Anterior cingulate cortex (tissue), 58 donors: ENCODE results near the gene MORN5.
"Not testable (repeated sequence)": the region's sequence is repeated elsewhere in the genome, so short reads cannot be mapped to it uniquely, and the experiment has no call there.

Experiments used
- DNase-seq, 58 donors: peaks; one replicate each; lab custom pipeline; 2025; lab: John Stamatoyannopoulos, UW

Gene MORN5

DNA sequence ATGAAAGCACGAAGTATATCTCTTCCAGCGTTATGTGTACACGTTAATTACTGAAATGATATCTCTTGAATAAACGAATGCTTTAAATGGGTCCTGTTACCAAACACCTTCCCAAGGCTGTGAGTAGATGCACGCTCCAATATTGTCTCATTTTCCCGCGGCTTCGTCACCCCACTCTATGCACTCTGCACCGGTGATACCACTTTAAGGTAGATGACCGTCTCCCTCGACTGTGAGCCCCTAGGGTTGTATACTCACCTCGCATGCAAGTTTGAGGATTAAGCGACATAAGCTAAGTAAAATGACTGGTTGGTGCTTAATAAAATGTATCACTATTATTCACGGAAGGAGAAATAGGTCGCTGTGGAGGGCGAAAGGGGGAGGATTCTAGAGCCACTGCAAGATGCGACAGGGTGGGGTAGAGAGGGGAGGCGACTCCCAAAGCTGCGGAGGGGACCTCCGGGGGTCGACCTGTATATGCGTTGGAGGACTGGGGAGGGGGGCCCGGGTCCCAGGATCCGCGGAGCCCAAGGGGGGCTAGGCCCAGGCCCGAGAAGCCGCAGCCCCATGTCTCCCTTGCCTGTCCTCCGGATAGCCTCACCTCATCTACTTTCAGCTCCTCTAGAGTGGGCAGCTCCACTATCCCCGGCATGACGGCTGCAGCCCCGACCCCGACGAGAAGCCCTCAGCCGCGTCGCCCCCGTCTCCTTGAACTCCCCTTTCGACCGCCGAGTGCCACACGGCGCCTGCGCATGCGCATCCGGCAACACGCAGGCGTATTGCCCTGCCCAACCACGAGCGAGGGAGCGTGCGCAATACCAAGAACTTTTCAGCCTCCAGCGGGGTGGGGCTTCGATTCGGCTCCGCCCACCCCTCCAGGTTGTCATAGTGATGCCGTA lies at the start of gene MORN5, which contains the start of gene NDUFA8:
Gene MORN5, plus strand, starts transcription at position 883 of the 899 bp plus-strand sequence. CDS start 65 bp downstream, outside the sequence.
Gene NDUFA8, minus strand, starts transcription at position 754 of the 899 bp plus-strand sequence. Its CDS starts 102 bp downstream, at position 652.
- peak; percentile 40 to 95 (median 89) for DNase-seq

DNA sequence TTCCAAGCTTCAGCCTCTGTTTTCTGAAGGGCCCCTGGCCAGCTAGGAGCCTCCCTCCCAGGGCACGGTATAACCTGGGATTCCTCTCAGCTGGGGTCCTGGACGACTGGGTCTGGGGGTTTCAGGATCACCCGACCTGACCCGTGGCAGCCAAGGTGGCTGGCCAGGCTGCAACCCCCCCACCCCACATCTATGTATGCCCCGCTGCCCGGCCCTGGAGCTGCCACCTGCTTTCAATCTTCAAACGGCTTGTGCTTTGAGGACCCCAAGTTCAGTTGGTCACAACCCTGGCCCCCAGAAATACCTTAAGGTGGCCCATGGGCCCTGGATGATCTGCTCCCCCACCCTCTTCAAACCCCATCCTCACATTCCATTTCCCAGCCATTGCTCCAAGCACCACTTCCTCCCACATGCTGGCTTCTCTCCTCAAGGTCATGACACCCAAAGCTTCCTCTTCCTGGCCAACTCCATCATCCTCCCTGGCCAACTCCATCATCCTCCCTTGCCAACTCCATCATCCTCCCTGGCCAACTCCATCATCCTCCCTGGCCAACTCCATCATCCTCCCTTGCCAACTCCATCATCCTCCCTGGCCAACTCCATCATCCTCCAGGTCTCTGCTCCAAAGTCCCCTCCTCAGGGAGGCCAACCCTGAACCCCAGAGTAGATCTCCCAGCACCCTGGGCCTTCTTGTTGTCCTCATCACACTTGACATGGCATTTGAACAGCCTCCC lies 49.4 kb upstream of the MORN5 start:
- DNase-seq = no peak

DNA sequence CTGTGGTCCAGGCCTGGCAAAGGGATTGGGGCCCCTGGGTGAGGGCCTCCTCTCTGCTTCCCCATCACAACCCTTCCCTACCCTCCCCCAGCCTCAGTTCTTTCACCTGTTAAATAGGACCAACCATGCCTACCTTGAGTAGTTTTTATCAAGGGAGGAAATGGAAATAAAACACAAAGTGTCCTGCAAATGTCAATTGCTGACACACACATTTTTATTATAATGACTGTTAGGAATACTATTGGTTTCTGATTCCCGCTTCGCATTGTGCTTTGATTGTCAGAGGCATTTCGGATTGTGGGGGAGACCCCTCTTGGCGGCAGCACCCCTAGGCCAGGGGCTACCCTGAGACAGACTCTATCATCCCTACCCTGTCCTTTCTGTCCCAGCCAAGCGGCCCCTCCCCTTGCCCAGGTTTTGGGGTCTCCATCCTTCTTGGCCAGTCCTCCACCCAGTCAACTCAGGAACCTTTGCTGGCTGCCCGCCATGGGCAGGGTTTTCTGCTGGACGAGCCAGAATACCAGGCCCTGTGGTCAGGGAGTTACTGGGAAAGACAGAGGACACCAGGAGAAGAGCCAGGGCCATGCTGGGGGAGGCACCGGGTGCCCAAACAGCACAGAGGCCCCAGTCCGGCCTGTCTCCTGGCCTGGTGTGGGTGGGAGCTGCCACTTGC lies 48.2 kb upstream of the MORN5 start:
- DNase-seq = no peak

DNA sequence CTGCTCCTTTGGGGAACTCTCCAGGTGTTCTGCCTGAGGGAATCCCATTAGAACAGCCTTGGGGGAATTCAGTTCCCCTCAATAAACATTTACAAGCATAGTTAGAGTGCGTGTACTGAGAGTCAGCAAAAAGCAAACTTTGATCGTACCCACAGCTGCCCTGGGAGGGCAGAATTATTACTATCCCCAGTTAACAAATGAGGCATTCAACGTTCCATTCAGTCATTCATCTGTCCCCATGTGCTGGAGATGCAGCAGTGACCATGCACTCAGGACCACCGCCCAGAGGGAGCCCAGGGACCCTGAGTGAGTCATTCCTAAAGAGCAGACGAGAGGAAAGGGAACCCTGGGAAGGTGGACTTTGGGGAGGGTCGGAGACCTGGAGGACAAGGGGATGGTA lies 47.5 kb upstream of the MORN5 start:
- no peak for DNase-seq

DNA sequence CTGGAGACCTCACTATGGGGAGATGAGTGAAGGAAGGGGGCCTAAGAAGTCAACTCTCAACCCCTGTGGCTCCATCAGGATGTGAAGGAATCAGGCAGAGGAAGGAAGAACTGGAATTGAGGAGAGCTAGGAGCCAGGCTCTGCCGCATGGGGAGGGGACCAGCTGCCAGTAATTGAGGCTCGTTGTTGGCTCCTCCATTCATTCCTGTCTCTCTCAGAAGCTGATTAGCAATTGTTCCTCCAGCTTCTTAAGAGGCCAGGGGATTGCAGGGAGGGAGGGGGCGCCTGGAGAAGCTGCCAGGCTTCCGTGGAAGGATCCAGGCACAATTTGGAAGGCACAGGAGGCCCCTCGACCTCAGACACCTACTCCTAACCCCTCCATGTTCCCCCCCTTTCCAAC lies 46.1 kb upstream of the MORN5 start:
- DNase-seq = peak in 2 of 58 donors; percentile 16 to 21

DNA sequence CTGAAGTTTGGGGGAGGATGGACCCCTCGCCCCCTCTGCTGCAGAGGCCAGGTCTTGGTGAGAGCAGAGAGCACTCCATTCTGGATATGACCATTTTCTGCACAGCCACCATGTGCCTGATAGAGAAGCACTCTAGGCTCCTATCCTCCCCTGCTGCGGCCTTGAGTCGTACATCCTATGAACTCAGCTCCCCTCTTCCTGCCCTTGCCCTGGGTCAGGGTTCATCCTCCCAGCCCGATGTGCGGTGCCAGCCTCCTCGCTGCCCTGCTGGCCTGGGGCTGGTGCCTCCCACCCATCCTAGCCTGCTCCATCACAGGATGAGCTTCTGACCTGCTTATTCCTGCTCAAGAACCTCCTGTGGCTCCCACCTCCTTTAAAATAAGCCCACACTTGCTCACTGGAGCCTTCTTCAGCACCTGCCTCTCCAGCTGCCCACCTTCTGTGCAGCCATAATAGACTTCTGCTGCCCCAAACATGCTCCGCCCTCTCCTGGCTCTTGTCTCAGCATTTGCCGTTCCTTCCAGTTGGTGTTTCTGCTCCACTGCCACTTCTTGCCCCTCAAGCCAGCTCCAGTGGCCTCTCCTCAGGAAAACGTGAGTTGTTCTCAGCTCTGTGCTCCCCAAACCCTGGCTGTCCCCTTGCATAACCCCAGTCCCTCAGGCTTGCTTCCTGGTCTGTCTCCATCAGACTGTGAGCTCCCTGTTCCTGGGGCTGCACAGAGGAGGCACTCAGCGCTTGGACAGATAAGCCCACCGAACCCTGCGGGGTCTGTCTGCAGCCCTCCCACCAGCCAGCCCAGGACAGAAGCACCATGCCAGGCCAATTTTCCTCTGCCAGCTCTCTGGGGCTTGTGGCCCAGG lies 44.3 kb upstream of the MORN5 start:
- no peak for DNase-seq

DNA sequence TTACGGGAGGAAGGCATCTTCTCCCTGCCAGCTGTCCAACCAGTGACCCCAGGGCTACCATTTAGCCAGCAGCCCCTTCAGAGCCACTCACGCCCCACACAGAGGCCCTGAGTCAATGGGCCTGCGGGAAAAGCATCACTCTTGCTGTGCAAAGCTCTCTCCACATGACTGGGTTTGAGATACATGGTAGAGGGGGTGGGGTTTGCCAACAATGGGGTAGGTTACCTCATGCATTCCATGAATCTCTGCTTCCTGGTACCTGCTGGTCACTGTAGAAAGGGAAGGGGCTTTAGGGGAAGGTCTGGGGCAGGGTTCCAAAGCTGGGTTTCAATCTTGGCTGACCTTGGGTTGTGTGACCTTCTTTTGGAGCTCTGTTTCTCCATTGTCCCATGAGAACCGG lies 43.7 kb upstream of the MORN5 start:
- no peak for DNase-seq

DNA sequence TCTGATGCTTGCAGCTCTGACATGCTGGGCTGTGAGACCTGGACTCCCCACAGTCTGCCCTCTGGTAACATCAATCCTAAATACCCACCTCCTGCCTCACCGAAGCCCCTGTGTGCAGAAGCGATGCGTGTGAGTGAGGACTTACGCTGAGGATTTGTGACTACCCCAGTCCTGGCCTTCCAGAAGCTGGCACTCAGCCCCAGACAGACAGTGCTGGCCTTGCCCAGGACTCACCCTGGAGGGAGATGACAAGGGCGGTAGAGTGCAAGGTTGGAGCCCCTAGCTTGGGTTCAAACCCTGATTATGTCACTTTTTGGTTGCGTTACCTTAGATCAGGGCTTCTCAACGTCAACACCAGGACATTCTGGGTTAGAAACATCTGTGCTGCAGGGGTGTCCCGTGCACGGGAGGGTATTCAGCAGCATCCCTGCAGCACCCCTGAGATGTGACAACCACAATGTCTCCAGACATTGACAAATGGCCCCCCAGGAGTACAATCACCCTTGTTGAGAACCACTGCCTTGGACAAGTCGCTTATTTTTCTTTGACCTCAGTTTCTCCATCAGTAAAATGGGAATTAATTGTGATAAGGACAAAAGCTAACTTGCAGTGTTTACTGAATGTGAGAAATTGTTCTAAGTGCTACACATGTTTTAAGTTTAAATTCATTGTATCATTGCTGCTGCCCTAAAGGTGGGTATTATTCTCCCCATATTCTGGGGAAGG lies 43.1 kb upstream of the MORN5 start:
- DNase-seq = no peak

DNA sequence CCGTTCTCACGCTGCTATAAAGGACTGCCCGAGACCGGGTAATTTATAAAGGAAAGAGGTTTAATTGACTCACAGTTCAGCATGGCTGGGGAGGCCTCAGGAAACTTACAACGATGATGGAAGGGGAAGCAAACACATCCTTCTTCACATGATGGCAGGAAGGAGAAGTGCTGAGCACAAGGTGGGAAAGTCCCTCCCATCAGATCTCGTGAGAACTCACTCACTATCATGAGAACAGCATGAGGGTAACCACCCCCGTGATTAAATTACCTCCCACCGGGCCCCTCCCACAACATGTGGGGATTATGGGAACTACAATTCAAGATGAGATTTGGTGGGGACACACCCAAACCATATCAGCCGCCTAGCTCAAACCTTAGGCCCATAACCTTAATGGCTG lies 42.5 kb upstream of the MORN5 start:
- not testable (repeated sequence) for DNase-seq

DNA sequence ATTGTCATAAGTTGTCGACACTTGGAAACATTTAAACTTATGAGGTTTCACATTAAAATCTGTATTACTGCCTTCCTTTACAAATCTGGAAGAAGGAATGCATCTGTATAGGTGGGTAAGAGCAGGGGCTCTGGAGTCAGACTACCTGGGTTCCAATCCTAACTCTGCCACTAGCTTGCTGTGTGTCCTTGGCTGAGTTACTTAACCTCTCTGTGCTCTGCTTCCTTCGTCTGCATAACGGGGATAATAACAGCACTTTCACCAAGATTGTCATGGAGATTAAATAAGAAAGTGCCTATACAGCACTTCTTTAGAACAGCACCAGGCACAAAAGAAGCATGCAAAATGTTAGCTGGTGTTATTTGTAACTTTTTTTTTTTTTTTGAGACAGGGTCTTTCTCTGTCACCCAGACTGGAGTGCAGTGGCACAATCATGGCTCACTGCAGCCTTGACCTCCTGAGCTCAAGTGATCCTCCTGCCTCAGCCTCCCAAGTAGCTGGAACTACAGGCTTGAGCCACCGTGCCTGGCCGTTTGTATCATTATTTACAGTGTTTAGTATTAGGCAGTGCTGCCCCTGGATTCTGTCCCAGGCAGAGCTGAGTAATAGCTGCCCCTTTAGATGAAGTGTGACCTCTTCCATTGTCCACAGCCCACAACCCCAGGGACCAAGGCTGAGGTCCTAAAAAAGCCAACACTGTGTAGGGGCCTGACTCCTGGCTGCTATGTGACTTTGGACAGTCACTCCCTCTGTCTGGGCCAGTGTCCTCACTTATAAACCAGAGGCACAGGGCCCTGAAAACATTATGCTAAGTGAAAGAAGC lies 41.2 kb upstream of the MORN5 start:
- DNase-seq = no peak

DNA sequence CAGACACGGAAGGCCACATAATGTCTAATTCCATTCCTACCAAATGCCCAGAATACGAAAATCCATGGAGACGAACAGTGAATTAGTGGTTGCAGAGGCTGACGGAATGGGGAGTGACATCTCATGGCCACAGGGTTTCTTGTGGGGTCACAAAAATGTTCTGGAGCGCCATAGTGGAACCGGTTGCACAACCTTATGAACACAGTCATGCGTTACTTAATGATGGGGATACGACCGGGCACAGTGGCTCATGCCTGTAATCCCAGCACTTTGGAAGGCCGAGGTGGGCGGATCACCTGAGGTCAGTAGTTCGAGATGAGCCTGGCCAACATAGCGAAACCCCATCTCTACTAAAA lies 40.6 kb upstream of the MORN5 start:
- DNase-seq = no peak

DNA sequence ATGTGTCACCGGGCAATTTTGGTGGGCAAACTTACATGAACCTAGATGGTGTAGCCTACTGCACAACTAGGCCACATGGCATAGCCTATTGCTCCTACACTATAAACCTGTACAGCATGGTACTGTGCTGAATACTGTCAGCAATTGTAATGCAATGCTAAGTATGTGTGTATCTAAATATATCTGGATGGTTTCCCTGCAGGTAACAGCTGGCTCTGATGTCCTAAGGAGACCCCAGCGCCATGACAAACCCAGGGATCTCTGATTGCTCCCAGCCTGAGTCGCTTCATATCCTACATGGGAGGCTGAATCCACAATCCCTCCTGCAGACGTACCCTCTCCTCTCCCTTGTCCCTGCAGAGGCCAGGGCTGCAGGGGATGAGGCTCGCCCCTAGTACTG lies 40.0 kb upstream of the MORN5 start:
- no peak for DNase-seq

DNA sequence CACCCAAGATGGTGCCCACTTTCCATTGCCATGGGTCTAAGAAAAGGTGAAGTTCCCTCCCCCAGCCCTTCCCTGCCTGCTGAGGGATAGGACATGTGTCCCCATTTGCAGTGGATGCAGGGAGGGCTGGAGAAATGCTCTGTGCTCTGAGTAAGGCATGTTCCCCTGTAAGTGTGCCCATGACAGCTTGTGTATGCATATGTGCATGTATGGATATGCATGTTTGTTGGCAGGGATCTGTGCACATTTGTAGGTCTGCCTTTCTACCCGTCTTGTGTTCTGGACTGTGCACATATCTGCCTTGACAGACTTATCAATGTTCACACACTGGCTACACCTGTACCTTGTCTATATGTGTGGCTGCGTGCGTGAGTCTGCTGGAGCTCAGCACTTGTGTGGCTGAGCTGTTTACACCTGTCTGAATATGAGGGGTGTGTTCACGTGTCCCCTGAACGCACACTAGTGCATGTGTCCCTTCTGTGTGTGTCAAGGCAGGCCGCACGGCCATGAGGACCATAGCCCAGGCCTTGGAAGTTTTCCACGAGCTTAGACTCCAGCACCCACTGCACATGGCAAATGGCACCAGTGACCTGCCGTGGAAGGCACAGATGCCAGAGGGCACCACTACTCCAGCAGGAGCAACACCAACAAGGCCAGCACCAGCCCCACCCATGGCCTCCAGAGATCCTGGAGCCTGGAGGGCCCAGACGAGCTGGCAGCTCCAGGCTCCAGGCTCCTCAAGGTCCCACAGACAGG lies 39.2 kb upstream of the MORN5 start:
- DNase-seq = no peak

DNA sequence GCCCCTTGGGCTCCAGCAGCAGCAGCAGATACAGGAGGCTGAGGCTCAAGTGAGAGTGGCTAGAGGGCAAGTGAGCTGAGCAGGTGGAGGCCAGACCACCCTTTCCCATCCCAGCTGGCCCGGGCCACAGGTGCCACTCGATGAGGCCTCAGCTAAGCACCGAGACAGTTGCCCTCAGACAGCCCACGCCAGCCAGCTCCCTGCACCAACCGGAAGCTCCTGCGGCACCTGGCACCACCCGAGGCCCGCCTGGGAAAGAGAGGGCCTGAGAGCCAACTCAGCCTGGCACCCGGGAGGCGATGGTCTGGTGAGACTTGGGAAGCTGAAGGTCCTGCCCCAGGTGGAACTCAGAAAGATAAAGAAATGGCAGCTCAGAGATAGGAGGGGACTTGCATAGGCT lies 38.3 kb upstream of the MORN5 start:
- no peak for DNase-seq

DNA sequence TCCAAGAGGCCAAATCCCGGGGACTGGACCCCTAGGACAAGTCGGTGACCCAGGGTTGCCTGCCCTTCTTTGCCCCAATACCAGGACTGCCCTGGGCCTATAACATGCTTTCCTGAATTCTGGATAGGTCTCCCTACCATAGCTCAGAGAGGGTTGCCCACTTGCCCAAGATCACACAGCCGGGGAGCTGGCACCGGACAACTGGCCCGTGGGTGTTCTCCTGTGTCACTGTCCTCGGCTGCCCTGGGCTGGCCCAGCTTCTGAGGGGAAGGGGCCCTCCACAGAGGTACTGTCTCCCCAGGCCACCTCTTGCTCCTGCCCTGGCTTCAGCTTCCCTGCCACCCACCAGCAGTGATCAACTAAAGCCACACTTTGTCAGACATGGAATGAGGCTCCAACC lies 37.8 kb upstream of the MORN5 start:
- no peak for DNase-seq

DNA sequence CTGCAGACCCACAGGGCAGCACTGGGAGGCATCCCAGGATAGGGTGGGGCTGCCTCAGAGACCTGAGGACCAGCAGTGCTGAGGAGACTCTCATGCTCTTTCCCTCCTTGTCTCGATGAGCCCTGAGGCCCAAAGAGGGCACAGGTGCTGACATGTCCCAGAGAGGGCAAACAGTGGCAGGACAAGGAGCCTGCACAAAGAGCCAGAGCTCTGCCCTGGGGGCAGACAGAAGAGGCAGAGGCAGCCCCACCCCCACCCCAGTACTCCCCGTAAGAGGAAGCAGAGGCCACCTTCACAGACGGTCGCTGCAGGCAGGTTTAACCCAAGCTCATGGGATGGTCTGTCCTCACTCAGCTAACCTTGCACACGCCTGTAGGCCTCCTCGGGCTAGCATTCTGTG lies 37.2 kb upstream of the MORN5 start:
- DNase-seq = no peak

DNA sequence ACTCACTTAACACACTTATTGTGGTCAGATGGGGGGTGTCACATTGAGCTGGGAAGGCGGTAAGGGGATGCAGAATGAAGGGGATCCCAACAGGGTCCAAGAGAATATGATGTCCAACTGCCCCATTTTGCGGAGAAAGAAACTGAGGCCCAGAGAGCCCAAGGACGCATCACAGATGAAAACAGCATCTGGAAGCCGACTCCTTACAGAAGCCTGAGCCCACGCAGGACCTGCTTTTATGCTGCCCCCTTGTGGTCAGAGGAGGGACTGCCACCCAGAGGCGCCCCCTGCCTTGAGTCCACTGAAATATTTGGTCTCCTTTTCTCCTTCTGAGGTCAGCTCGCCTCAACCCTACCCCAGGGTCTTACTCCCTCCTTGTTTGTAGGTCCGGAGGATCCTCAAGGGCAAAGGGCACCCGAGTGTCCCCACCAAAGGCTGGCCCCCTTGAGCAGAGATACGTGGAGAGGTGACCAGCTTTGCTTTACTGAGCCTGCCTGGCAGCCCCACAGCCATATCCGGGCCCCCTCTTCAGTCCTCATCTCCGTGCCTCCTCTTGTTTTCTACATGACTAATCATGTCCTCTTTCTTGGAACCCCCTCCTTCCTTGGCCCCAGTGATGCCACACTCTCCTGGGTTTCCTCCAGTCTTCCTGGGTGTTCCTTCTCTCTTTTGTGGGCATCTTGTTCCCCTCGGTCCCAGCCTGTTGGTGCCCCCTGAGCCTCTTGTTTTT lies 36.6 kb upstream of the MORN5 start:
- peak in 47 of 58 donors; percentile 23 to 83 (median 52) for DNase-seq
